ENCODE results near the gene PARP15. TPM values are rescaled to one million over a fixed set of nuclear protein-coding genes. Genes with fewer than 3 reads are reported as not detected.
"Not testable (repeated sequence)": the region's sequence is repeated elsewhere in the genome, so short reads cannot be mapped to it uniquely, and the experiment has no call there.

The PARP15 gene
- polyA plus RNA-seq, 3 donors: 0.27 to 0.43 (median 0.36) TPM

DNA sequence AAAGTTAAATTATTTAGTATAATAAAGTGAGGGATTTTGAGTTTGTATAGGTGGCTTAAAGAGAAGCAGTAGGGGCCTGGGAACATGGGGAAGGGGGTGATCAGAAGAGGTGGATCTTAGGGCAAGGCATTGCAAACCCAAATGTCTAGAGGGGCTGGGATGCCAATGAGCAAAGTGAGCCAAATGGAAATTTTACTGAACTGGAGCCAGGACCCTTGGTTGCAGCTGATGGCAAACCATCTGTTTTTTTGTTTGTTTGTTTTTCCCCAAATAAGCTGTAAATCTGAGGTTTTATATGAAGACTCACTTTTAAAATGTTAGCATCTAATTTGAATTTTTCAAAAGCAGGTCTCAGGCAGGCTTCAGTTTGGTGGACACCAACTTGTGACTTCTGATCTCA is 88.4 kb downstream of the PARP15 start:
- no peak for DNase-seq

DNA sequence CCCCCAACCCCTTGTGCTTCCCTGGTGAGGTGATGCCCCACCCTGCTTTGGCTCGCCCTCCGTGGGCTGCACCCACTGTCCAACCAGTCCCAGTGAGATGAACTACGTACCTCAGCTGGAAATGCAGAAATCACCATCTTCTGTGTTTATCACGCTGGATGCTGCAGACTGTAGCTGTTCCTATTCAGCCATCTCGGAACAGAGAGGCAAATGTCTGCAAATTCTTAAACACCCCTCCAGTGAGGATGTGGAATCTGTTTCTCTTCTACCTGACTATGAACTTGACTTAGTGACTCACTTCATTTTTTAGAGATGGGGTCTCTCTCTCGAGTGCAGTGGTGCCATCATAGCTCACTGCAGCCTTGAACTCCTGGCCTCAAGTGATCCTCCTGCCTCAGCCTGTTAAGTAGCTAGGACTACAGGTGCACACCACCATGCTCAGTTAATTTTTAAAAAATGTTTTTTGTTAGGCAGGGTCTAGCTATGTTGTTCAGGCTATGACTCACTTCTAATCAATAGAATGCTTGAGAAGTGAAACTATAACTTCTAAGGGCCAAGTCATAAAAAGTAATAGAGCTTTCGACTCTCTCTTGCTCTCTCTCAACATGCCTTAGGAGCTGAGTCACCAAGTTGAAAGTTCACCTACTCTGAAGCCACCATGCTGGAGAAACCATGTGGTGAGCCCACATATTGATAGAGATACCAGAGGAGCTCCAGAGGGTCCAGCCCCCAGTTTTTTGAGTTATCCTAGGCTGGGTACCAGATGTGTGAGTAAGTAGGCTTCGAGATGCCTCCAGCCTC is 91.7 kb downstream of the PARP15 start:
- DNase-seq: no peak

DNA sequence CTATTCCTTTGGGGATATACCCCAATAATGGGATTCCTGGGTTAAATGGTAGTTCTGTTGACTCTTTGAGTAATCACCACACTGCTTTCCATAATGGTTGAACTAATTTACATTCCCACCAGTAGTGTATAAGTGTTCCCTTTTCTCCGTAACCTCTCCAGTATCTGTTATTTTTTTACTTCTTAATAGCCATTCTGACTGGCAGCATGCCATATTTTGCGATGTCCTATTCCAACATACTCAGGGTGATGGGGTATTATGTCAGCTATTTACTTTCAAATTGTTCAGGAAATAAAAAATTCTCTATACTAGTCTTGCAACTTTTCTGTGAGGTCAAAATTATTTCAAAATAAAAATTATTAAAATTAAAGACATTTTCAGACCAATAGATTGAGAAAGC is 94.1 kb downstream of the PARP15 start:
- DNase-seq: no peak

- DNase-seq: no peak
Observed at GRCh38 chr3:122674339-122674738, 96.9 kb downstream of the PARP15 start.

DNA sequence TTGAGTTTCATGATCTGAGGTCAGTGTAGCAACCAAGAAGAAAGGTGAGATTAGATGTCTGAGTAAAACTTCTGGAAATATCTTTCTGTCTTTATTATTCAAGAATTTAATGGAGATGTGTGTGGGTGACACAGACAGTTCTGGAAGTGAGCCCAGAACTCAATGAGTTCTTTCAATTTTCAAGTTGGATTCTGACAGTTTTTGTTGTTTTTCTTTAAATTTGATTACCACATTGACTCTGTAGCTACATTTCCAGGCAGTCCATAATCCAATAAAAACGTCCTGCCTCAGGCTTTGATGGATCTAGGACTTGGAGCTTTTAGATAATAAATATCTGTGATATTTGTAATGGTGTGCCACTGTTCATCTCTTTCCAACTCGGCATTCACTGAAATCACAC is 99.3 kb downstream of the PARP15 start:
- no peak for DNase-seq

DNA sequence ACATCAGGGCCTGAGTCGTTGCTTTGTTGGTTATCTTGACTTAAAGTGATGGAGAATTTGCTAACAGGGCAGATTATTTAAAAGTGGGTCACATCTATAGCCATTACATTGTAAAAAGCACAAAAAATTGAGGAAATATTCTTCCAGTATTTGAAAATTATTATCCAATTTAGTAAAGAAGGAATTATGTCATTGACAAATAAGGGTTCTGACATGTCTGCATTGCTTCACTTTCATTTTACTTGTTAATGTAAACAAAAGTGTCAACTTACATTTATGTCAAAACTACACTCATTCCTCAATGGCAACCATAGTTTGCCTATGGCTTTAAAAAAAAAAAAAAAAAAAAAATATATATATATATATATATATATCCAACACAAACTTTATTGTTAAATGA is 99.8 kb downstream of the PARP15 start:
- DNase-seq: no peak

DNA sequence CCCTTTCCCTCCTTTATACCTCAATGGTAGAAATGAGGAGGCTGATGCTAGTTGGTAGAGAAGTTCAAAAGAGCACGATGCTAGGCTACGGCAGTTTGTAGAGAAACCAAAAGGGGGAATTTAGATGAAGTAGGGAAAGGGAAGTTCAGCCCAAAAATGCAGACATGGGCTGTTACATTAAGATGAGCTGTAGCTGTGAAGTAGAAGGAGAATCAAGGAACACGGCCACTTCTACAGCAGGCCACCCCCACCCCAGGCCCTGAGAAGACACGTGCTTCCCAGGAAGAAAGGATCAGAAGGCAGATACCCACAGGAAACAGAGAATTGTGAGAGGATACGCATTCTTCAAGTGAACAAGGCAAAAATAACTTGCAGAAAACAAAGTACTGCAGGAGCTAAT is 101.1 kb downstream of the PARP15 start:
- no peak for DNase-seq

DNA sequence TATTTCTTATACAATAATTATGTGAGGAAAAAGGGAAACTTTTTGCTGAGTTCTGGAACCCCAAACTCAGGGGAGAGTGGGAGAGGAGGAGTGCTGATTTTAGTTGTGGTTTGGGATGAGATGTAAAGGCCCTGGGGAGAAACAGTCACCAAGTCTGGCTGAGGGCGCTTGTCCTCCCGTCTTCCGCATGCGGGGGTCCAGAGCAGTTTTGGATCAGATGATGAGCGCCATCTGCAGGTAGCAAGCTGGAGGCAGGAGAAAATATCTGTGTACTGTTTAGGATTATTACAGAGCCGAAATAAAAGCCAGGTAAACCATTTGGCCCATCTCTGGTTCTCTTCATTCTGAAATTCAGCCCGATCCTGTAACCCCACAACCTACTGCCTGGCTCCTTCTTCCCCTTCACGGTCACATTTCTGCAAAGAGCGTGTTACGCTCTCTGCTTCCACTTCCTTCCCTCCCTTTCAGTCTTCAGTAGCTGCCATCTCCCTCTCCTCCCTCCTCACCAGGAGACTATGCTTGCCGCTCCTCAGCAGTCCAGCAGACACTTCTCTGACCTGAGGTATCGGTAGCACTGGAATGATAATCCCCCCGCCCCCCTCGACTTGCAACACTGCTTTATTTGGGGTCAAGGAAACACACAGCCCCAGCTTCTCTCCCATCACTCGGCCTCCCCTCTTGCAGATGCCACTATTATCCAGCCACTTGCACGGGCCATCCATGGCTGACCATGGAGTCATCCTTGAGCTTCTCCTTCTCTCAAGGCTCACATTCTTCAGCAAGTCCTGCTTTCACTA is 101.8 kb downstream of the PARP15 start:
- DNase-seq: peak; percentile 78

GRCh38 chr3:122679882-122680474 is 102.5 kb downstream of the PARP15 start:
- no peak for DNase-seq

DNA sequence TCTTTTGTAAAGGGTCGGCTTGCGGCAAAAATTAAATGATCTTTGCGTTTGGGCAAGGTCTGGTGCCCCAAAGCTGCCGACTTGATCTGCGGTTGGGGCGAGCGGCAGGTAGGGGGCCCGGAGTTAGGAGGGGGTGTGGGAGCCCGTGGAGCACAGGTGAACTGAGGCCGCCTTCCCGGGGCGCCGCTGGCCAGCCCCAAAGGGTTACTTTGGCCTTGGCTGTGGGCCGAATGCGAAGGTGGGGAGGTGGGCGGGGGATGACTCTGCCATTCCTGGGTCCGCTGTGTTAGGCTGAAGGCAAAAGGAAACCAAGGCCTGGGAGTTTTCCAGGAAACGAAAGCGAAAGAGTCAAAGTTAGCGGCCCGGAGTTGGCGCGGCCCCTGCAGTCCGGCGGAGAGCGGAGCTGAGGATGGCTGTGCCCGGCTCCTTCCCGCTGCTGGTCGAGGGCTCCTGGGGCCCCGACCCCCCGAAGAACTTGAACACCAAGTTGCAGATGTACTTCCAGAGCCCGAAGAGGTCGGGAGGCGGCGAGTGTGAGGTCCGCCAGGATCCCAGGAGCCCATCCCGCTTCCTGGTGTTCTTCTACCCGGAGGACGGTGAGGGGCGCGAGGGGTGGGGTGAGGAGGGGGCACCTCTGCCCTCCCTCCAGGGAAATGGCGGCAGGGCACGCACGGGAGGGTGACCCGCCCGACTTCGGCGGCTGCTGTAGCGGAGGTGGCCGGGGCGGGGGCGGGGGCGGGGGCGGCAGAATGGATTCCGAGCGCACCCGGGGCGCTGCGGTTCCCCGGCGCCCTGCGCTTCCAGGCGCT is 103.2 kb downstream of the PARP15 start, which contains the start of gene PARP14:
PARP14 (plus strand) TSS at position 365 of the 809 bp plus-strand sequence; CDS start at position 410, 45 bp downstream.
- peak; percentile 72 for DNase-seq

- no peak for DNase-seq
Observed at GRCh38 chr3:122681284-122681973, 104.0 kb downstream of the PARP15 start.

DNA sequence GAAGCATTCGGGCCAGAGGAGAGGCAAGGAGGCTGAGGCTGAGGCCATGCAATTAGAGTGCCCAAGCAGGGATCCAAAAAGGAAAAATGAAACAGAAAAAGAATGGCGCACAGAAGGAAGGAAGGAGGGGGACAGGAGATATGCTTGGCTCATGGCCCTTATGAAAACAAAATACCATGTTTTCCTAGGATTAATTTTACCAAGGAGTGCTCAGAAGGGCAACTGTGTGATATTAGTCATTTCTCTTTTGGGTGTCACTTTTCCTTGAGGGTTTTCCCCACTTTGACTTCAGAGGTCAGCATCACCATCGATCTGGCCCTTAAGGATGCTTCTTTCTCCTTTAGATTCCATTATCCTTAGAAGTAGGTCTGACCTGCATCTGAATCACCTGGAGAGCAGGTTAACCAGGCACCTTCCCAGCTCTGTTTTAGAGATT is 104.5 kb downstream of the PARP15 start:
- DNase-seq: no peak

- not testable (repeated sequence) for DNase-seq
Observed at GRCh38 chr3:122682778-122683411, 105.4 kb downstream of the PARP15 start.

DNA sequence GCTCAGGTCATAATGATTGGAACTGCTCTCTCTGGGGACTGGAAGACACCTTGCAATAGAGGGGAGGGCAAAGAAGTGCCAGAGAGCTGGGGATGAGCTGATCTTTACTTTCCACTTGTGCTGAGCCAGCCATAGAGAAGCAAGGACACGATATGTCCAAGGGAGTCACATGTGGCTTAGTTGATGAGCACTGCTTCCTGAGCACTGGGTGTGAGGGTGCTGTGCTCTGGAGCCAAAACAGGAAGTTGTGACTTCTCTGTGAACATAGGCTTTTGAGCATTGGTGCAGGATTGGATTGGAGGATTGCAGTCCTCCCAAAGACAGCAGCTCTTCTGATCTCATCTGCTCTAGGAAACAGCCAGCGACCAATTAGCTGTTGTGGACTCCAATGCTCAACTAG is 109.8 kb downstream of the PARP15 start:
- DNase-seq: no peak

Other genes starting within 250 kb of the PARP15 start
- gene MIX23, start 194.4 kb upstream of the PARP15 start, polyA plus RNA-seq (ENCODE audit: insufficient read length in 3 of 3): 10 to 100 TPM; 48.3 to 55.4 (median 55.4) TPM
- 10 to 100 TPM; 60.9 to 70.8 (median 68.9) TPM for gene FAM162A, start 193.5 kb upstream of the PARP15 start, polyA plus RNA-seq (ENCODE audit: insufficient read length in 3 of 3)
- gene WDR5B, start 161.6 kb upstream of the PARP15 start, polyA plus RNA-seq (ENCODE audit: insufficient read length in 3 of 3): 10 to 100 TPM in 2 of 3 donors, 1 to 10 TPM in 1; 9.2 to 11.0 (median 10.4) TPM
- 10 to 100 TPM; 41.8 to 49.0 (median 47.5) TPM for gene KPNA1, start 62.7 kb upstream of the PARP15 start, polyA plus RNA-seq (ENCODE audit: insufficient read length in 3 of 3)
- gene PARP9, start 13.3 kb upstream of the PARP15 start, polyA plus RNA-seq (ENCODE audit: insufficient read length in 3 of 3): 10 to 100 TPM; 14.3 to 18.6 (median 14.5) TPM
- gene DTX3L, start 13.3 kb upstream of the PARP15 start, polyA plus RNA-seq (ENCODE audit: insufficient read length in 3 of 3): 10 to 100 TPM; 10.6 to 16.4 (median 12.6) TPM
- gene PARP14, start 103.2 kb downstream of the PARP15 start, polyA plus RNA-seq (ENCODE audit: insufficient read length in 3 of 3): 10 to 100 TPM; 16.4 to 30.1 (median 28.5) TPM
- gene HSPBAP1, start 216.2 kb downstream of the PARP15 start, polyA plus RNA-seq (ENCODE audit: insufficient read length in 3 of 3): 10 to 100 TPM in 2 of 3 donors, 1 to 10 TPM in 1; 9.5 to 15.3 (median 13.6) TPM
- 10 to 100 TPM; 13.5 to 16.3 (median 14.2) TPM for gene SLC49A4, start 217.4 kb downstream of the PARP15 start, polyA plus RNA-seq (ENCODE audit: insufficient read length in 3 of 3)